ENCODE data around the gene RYR3. TPM values are rescaled to one million over a fixed set of nuclear protein-coding genes. Genes with fewer than 3 reads are reported as not detected.

RYR3 gene
- total RNA-seq, 1 donor from 2014 or later, result not detected

GRCh38 chr15:33852094-33852493, 541.3 kb downstream of the RYR3 start:
- DNase-seq, result no peak

GRCh38 chr15:33852570-33852969, 541.8 kb downstream of the RYR3 start:
- DNase-seq, result no peak

GRCh38 chr15:33857726-33858125, 547.0 kb downstream of the RYR3 start:
- DNase-seq, result no peak

GRCh38 chr15:33858836-33859235, 548.1 kb downstream of the RYR3 start:
- DNase-seq, result no peak

GRCh38 chr15:33859992-33860545, 549.3 kb downstream of the RYR3 start:
- DNase-seq, result no peak

- DNase-seq, result peak; percentile 23
These were observed 550.0 kb downstream of the RYR3 start for GRCh38 chr15:33860754-33861153.

- no peak for DNase-seq
These were observed 553.8 kb downstream of the RYR3 start for GRCh38 chr15:33864360-33865075.

- no peak for DNase-seq
These were observed 554.6 kb downstream of the RYR3 start for GRCh38 chr15:33865416-33865815.

GRCh38 chr15:33866101-33866737, 555.5 kb downstream of the RYR3 start:
- DNase-seq, result no peak

- no peak for DNase-seq
These were observed 561.2 kb downstream of the RYR3 start for GRCh38 chr15:33871980-33872379.

- no peak for DNase-seq
These were observed 561.8 kb downstream of the RYR3 start for GRCh38 chr15:33872416-33873106.

GRCh38 chr15:33874156-33874555, 563.4 kb downstream of the RYR3 start:
- no peak for DNase-seq

- DNase-seq, result no peak
These were observed 572.2 kb downstream of the RYR3 start for GRCh38 chr15:33882921-33883320.

GRCh38 chr15:33888176-33888575, 577.4 kb downstream of the RYR3 start:
- no peak for DNase-seq

- DNase-seq, result no peak
These were observed 583.4 kb downstream of the RYR3 start for GRCh38 chr15:33894193-33894592.

GRCh38 chr15:33902043-33902442, 591.3 kb downstream of the RYR3 start:
- no peak for DNase-seq

GRCh38 chr15:33903661-33904060, 592.9 kb downstream of the RYR3 start:
- no peak for DNase-seq

- DNase-seq, result peak; percentile 64
These were observed 596.6 kb downstream of the RYR3 start for GRCh38 chr15:33907326-33907725.

GRCh38 chr15:33908406-33908805, 597.6 kb downstream of the RYR3 start:
- peak; percentile 16 for DNase-seq

- DNase-seq, result no peak
These were observed 600.0 kb downstream of the RYR3 start for GRCh38 chr15:33910741-33911140.

- DNase-seq, result no peak
These were observed 601.6 kb downstream of the RYR3 start for GRCh38 chr15:33912326-33912725.

GRCh38 chr15:33913459-33913858, 602.7 kb downstream of the RYR3 start:
- DNase-seq, result peak; percentile 29
